HepG2 (cell line): ENCODE measurements around the gene DUS2. TPM values are rescaled to one million over a fixed set of nuclear protein-coding genes. Genes with fewer than 3 reads are reported as not detected.

Experiments
- CBX1 ChIP-seq: IDR thresholded peaks from one replicate; pipeline ENCODE4 v1.6.1; 2016; ENCODE audit warnings: antibody characterized with exemption, low read depth
- CERS6 ChIP-seq: sonication (generic); formaldehyde crosslinking; IDR thresholded peaks from 2 replicates; pipeline ENCODE4 v1.5.0; 2020; ENCODE audit warnings: missing genetic modification reagents
- FOSL1 ChIP-seq: sonication (generic); formaldehyde crosslinking; IDR thresholded peaks from 2 replicates; pipeline ENCODE4 v1.9.0; 2021; ENCODE audit warnings: missing genetic modification reagents, borderline replicate concordance
- GATAD1 ChIP-seq: IDR thresholded peaks from 2 replicates; pipeline ENCODE4 v1.6.1; 2016; ENCODE audit warnings: missing genetic modification reagents, missing compliant biosample characterization
- KMT2A ChIP-seq: sonication (generic); formaldehyde crosslinking; IDR thresholded peaks from 2 replicates; pipeline ENCODE4 v1.4.0; 2020; ENCODE audit warnings: missing genetic modification reagents
- MAZ ChIP-seq, 2 experiments: sonication (generic) in 1 of 2; formaldehyde crosslinking in 1 of 2; IDR thresholded peaks; 2 replicates each; pipeline versions ENCODE4 v1.5.0 to v1.6.1; 2012 to 2020; ENCODE audit warnings: low read depth in 2 of 2, mild to moderate bottlenecking in 2 of 2, borderline replicate concordance in 1 of 2, improper control_type of control experiment in 1 of 2, low read length in 1 of 2, missing genetic modification reagents in 1 of 2, moderate library complexity in 1 of 2
- MTERF4 ChIP-seq: sonication (generic); formaldehyde crosslinking; IDR thresholded peaks from 2 replicates; pipeline ENCODE4 v1.8.0; 2023; ENCODE audit warnings: mild to moderate bottlenecking, missing genetic modification reagents
- NFAT5 ChIP-seq: sonication (generic); formaldehyde crosslinking; IDR thresholded peaks from 2 replicates; pipeline ENCODE4 v1.4.0; 2020; ENCODE audit warnings: missing genetic modification reagents
- RNF2 ChIP-seq: fragments of 450-650 bp; conservative IDR thresholded peaks from 2 replicates; pipeline ENCODE4 v1.6.1; 2016; ENCODE audit warnings: low read depth
- ZBTB21 ChIP-seq: sonication (generic); formaldehyde crosslinking; IDR thresholded peaks from 2 replicates; pipeline ENCODE4 v1.4.0; 2020; ENCODE audit warnings: missing genetic modification reagents
- ZBTB34 ChIP-seq: sonication (generic); formaldehyde crosslinking; IDR thresholded peaks from 2 replicates; pipeline ENCODE4 v1.8.0; 2022; ENCODE audit warnings: mild to moderate bottlenecking, missing genetic modification reagents
- ZMAT3 ChIP-seq: sonication (generic); formaldehyde crosslinking; conservative IDR thresholded peaks from 2 replicates; pipeline ENCODE4 v1.7.0; 2021; ENCODE audit warnings: missing genetic modification reagents
- ZNF343 ChIP-seq: sonication (generic); formaldehyde crosslinking; IDR thresholded peaks from 2 replicates; pipeline ENCODE4 v1.4.0; 2020; ENCODE audit warnings: mild to moderate bottlenecking, missing genetic modification reagents
- ZNF367 ChIP-seq: sonication (generic); formaldehyde crosslinking; IDR thresholded peaks from 2 replicates; pipeline ENCODE4 v1.4.0; 2020; ENCODE audit warnings: missing genetic modification reagents, borderline replicate concordance
- ZNF552 ChIP-seq: sonication (generic); formaldehyde crosslinking; IDR thresholded peaks from 2 replicates; pipeline ENCODE4 v1.9.0; 2022; ENCODE audit warnings: missing genetic modification reagents, mild to moderate bottlenecking, borderline replicate concordance
- ZNF644 ChIP-seq: IDR thresholded peaks from 2 replicates; pipeline ENCODE4 v1.6.1; 2016; ENCODE audit warnings: low read depth
- ZNF747 ChIP-seq: sonication (generic); formaldehyde crosslinking; IDR thresholded peaks from 2 replicates; pipeline ENCODE4 v1.8.1; 2023; ENCODE audit warnings: missing genetic modification reagents, mild to moderate bottlenecking, borderline replicate concordance
- ZNF782 ChIP-seq: sonication (generic); formaldehyde crosslinking; IDR thresholded peaks from 2 replicates; pipeline ENCODE4 v1.4.0; 2020; ENCODE audit warnings: missing genetic modification reagents, mild to moderate bottlenecking, borderline replicate concordance
- ZNF878 ChIP-seq: sonication (generic); formaldehyde crosslinking; IDR thresholded peaks from 2 replicates; pipeline ENCODE4 v1.8.1; 2023; ENCODE audit warnings: mild to moderate bottlenecking, missing genetic modification reagents, moderate library complexity
- polyA plus RNA-seq, 8 experiments: library from polyadenylated mRNA; depleted of rRNA in 3 of 8; stranded (reverse) in 7 of 8; unstranded in 1 of 8; fragments of >200 nt; fragmentation: Illumina TruSeq in 4 of 8; extraction: Trizol in 4 of 8; gene quantifications; 2 replicates each; pipeline versions ENCODE4 v1.2.1 to v1.2.3, GENCODE V29; 2011 to 2016; ENCODE audit warnings: low read depth in 4 of 8, missing spikeins in 1 of 8, mixed read lengths in 1 of 8; ENCODE audit not compliant: insufficient read depth in 1 of 8
- total RNA-seq, 5 experiments: library from RNA; depleted of rRNA; stranded (reverse); fragments of >200 nt; fragmentation: Illumina TruSeq; extraction: Trizol; gene quantifications; 2 replicates each; pipeline ENCODE4 v1.2.3, GENCODE V29; 2016; ENCODE audit warnings: low read depth in 1 of 5

The DUS2 gene
- total and polyA plus RNA-seq, 2 of the 13 experiments (the other 11 are each of a cell fraction or from before 2014, with no cell fraction given) = 17.8 to 25.1 TPM

- peak; percentile 91 for TF ChIP-seq MAZ (IDR thresholded peaks at IDR 0.05; ENCODE audit: borderline replicate concordance, low read depth, low read length)
- TF ChIP-seq MAZ (CRISPR knock-in tag; IDR thresholded peaks at IDR 0.05; ENCODE audit: low read depth) = peak; percentile 97
- 0 out of 2 replicates have a peak, but pooled peaks have one; percentile 12 for TF ChIP-seq ZNF644 (CRISPR knock-in tag)
- TF ChIP-seq ZBTB21 = no peak
- TF ChIP-seq NFAT5 (CRISPR knock-in tag) = 0 out of 2 replicates have a peak, but pooled peaks have one; percentile 17
- peak; percentile 46; the same call in 1 of the 2 replicates for TF ChIP-seq ZNF552 (CRISPR knock-in tag)
- no peak for TF ChIP-seq MTERF4
- peak; percentile 93; the same call in 1 of the 2 replicates for TF ChIP-seq ZNF747
- 0 out of 2 replicates have a peak, but pooled peaks have one; percentile 23 for TF ChIP-seq FOSL1 (CRISPR knock-in tag)
- TF ChIP-seq CERS6 (CRISPR knock-in tag) = no peak
- TF ChIP-seq CBX1 = peak; percentile 18
- TF ChIP-seq ZNF343 (CRISPR knock-in tag) = no peak; the same call in 1 of the 2 replicates
- TF ChIP-seq GATAD1 = peak; percentile 81
- peak; percentile 83; the same call in 1 of the 2 replicates for TF ChIP-seq ZNF367
- TF ChIP-seq ZBTB34 (CRISPR knock-in tag) = peak; percentile 95
- TF ChIP-seq ZNF782 = no peak
- TF ChIP-seq KMT2A (CRISPR knock-in tag) = peak; percentile 71; the same call in 1 of the 2 replicates
- TF ChIP-seq RNF2 = no peak
- peak; percentile 96; the same call in 1 of the 2 replicates for TF ChIP-seq ZNF878 (CRISPR knock-in tag)
- TF ChIP-seq ZMAT3 = peak; percentile 97
Measured at GRCh38 chr16:68079626-68080344, 56.7 kb downstream of the DUS2 start (continued).
